DND-41 (cell line): ENCODE data around the gene PSMG4.

ENCODE experiments used
- ATAC-seq: fragments of 200-7000 bp; cut with Tn5 transposase; 3 replicates; pipeline ENCODE4 v1.9.1; 2021; ENCODE audit warnings: low read depth; ENCODE audit not compliant: insufficient read depth
- DNase-seq: peaks from one replicate; pipeline ENCODE4 v3.0.0-alpha.2; 2020
- H2AFZ ChIP-seq: 2 replicates; pipeline ENCODE4 v1.6.0; 2012; ENCODE audit warnings: low read depth, low read length
- H3K27ac ChIP-seq: 2 replicates; pipeline ENCODE4 v1.5.1; 2012; ENCODE audit warnings: low read length, inconsistent platforms
- H3K27me3 ChIP-seq: fragments of 200-600 bp; sonication (generic); 2 replicates; pipeline ENCODE4 v1.6.0; 2012; ENCODE audit warnings: low read length, mild to moderate bottlenecking, inconsistent platforms; ENCODE audit not compliant: insufficient read depth, poor library complexity
- H3K36me3 ChIP-seq: 2 replicates; pipeline ENCODE4 v1.5.1; 2012; ENCODE audit warnings: low read length, inconsistent platforms; ENCODE audit not compliant: insufficient read depth
- H3K4me1 ChIP-seq: 2 replicates; pipeline ENCODE4 v1.5.1; 2012; ENCODE audit warnings: mild to moderate bottlenecking, low read length; ENCODE audit not compliant: insufficient read depth
- H3K4me2 ChIP-seq: 2 replicates; pipeline ENCODE4 v1.6.0; 2012; ENCODE audit warnings: mild to moderate bottlenecking, moderate library complexity, low read length, inconsistent platforms; ENCODE audit not compliant: insufficient read depth
- H3K4me3 ChIP-seq, 2 experiments: fragments of 200-600 bp in 1 of 2; shearing (Covaris generic) in 1 of 2; 2 replicates each; pipeline ENCODE4 v1.5.1; 2012 to 2016; ENCODE audit warnings: inconsistent platforms in 2 of 2, low read length in 2 of 2, mild to moderate bottlenecking in 2 of 2, low read depth in 1 of 2, moderate library complexity in 1 of 2
- H3K79me2 ChIP-seq: 2 replicates; pipeline ENCODE4 v1.6.0; 2012; ENCODE audit warnings: low read length, inconsistent platforms; ENCODE audit not compliant: insufficient read depth
- H3K9ac ChIP-seq: 2 replicates; pipeline ENCODE4 v1.6.0; 2012; ENCODE audit warnings: low read depth, mild to moderate bottlenecking, inconsistent platforms, low read length, moderate library complexity
- H3K9me3 ChIP-seq: 2 replicates; pipeline ENCODE4 v1.5.1; 2012; ENCODE audit warnings: low read length, moderate library complexity, mild to moderate bottlenecking, inconsistent platforms; ENCODE audit not compliant: insufficient read depth, severe bottlenecking
- H4K20me1 ChIP-seq: 2 replicates; pipeline ENCODE4 v1.6.0; 2012; ENCODE audit warnings: low read length; ENCODE audit not compliant: insufficient read depth
- EZH2 ChIP-seq: IDR thresholded peaks from 3 replicates; pipeline ENCODE4 v1.6.1; 2012; ENCODE audit warnings: borderline replicate concordance, low read depth, mild to moderate bottlenecking, moderate library complexity, low read length, inconsistent platforms; ENCODE audit not compliant: severe bottlenecking
- TF ChIP-seq, protein P1 (sequence below): IDR thresholded peaks from 2 replicates; pipeline ENCODE4 v1.5.1; 2012; ENCODE audit warnings: borderline replicate concordance, low read length, moderate library complexity, mild to moderate bottlenecking; ENCODE audit not compliant: poor library complexity, severe bottlenecking; ENCODE audit errors: extremely low read depth

The PSMG4 gene

DNA sequence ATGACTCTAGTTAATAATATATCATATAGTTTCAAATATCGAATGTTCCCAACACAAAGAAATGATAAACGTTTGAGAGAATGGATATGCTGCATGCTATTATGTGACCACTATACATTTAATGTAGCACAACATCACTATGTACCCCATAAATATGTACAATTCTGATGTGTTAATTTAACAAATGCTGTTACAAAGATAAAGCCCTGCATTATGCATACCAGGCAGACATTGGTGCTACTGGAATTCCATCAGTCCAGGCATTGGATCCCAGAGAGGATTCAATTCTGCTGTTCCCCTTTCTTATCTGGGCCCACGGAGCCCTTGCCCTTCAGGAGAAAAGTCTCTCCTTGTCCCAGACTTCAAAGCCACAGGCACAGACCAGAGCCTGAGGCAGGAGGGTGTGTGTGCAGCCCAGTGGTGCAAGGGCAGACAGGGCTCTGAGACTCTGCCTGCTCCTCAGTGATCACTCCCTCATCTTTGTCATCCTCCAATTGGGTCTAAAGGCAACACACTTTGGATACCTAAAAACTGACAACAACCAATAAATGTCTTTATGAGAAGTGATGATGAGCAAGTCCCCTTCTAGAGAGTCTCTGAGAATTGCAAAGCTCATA, 45.2 kb downstream of the PSMG4 start:
- ATAC-seq (no peak), DNase-seq (no peak)
- no peak overlapping the region for H2AFZ ChIP-seq
- peaks cover 3% of the 10 kb centered on the region for H3K27me3 ChIP-seq
- no peaks in the 10 kb centered on the region for H3K4me1 ChIP-seq
- no peaks in the 10 kb centered on the region for H3K79me2 ChIP-seq
- H3K27ac ChIP-seq: no peak overlapping the region
- no peaks in the 10 kb centered on the region for H4K20me1 ChIP-seq
- no peaks in the 10 kb centered on the region for H3K36me3 ChIP-seq
- no peak for TF ChIP-seq EZH2
- TF ChIP-seq, protein P1, sequence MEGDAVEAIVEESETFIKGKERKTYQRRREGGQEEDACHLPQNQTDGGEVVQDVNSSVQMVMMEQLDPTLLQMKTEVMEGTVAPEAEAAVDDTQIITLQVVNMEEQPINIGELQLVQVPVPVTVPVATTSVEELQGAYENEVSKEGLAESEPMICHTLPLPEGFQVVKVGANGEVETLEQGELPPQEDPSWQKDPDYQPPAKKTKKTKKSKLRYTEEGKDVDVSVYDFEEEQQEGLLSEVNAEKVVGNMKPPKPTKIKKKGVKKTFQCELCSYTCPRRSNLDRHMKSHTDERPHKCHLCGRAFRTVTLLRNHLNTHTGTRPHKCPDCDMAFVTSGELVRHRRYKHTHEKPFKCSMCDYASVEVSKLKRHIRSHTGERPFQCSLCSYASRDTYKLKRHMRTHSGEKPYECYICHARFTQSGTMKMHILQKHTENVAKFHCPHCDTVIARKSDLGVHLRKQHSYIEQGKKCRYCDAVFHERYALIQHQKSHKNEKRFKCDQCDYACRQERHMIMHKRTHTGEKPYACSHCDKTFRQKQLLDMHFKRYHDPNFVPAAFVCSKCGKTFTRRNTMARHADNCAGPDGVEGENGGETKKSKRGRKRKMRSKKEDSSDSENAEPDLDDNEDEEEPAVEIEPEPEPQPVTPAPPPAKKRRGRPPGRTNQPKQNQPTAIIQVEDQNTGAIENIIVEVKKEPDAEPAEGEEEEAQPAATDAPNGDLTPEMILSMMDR: no peak
- peaks cover 6% of the 10 kb centered on the region for H3K9me3 ChIP-seq
- H3K4me3 ChIP-seq: no peak overlapping the region
- H3K9ac ChIP-seq: no peak overlapping the region
- H3K4me2 ChIP-seq: no peak overlapping the region

DNA sequence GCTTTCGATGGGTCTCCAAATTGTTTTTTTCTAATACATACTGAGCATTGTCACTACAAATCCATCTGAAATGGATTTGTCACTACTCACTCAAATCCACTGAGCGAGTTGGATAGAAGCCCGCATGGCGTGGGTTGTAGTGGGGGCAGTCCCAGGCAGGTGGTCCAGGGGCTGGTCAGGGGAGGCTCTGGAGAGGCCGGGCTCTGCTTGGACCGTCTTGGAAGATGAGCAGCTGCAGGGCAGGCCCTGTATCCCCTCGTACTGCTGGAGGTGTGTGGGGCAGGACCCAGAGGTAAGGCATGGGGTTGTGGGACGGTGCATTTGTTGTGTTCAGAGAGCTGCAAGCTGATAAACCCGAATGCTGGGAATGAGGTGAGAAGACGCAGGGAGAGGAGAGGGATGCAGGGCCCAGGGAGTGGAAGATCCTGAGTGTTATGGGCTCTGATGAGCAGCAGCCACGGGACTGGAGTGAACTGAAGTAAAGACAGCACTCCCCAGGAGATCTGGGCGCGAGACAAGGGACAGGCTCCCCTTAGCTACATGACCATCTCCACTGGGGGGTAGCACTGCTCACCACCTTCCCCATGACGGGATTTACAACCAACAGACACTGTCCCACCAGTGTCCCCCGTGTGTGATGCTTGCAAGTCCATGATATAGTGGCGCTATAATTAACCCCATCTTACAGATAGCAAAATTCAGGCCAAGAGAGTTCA, 45.9 kb downstream of the PSMG4 start:
- Histone ChIP-seq H3K9ac (no peak overlapping the region), H3K9me3 (peaks cover 6% of the 10 kb centered on the region), H3K27me3 (peaks cover 6% of the 10 kb centered on the region), H3K79me2 (no peaks in the 10 kb centered on the region), H3K4me1 (no peaks in the 10 kb centered on the region), H3K36me3 (no peaks in the 10 kb centered on the region), H3K4me2 (no peak overlapping the region), H3K27ac (no peak overlapping the region), H2AFZ (no peak overlapping the region), H3K4me3 (no peak overlapping the region), H4K20me1 (no peaks in the 10 kb centered on the region)
- no peak for DNase-seq
- ATAC-seq: no peak
- TF ChIP-seq, protein P1: no peak

DNA sequence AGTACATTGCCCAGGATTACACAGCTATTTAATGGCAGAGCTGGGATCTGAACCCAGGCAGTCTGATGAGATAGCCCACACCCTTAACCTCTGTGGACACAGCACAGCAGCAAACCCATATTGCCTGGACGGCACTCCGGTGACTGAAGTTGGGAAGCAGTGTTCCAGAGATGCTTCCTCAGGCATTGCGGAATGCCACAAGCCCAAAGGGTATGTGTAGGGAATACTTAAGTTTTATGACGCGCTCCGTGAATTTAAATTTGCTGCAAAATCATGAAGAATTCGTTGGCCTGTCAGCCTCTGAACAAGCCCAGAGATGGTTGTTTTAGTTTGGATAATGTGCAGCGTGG, 46.4 kb downstream of the PSMG4 start:
- DNase-seq (no peak), ATAC-seq (no peak)
- H3K4me1 ChIP-seq: no peaks in the 10 kb centered on the region
- no peaks in the 10 kb centered on the region for H3K79me2 ChIP-seq
- no peak overlapping the region for H2AFZ ChIP-seq
- no peak overlapping the region for H3K27ac ChIP-seq
- no peak overlapping the region for H3K4me2 ChIP-seq
- peaks cover 6% of the 10 kb centered on the region for H3K9me3 ChIP-seq
- TF ChIP-seq, protein P1: no peak
- no peak for TF ChIP-seq EZH2
- H3K36me3 ChIP-seq: no peaks in the 10 kb centered on the region
- H3K4me3 ChIP-seq: no peak overlapping the region
- no peaks in the 10 kb centered on the region for H4K20me1 ChIP-seq
- H3K27me3 ChIP-seq: peaks cover 6% of the 10 kb centered on the region
- no peak overlapping the region for H3K9ac ChIP-seq
